ENCODE measurements around the gene SOCS6.
A peak's percentile ranks its signal among the peaks of the same experiment; 100 is the strongest.

Gene SOCS6

DNA sequence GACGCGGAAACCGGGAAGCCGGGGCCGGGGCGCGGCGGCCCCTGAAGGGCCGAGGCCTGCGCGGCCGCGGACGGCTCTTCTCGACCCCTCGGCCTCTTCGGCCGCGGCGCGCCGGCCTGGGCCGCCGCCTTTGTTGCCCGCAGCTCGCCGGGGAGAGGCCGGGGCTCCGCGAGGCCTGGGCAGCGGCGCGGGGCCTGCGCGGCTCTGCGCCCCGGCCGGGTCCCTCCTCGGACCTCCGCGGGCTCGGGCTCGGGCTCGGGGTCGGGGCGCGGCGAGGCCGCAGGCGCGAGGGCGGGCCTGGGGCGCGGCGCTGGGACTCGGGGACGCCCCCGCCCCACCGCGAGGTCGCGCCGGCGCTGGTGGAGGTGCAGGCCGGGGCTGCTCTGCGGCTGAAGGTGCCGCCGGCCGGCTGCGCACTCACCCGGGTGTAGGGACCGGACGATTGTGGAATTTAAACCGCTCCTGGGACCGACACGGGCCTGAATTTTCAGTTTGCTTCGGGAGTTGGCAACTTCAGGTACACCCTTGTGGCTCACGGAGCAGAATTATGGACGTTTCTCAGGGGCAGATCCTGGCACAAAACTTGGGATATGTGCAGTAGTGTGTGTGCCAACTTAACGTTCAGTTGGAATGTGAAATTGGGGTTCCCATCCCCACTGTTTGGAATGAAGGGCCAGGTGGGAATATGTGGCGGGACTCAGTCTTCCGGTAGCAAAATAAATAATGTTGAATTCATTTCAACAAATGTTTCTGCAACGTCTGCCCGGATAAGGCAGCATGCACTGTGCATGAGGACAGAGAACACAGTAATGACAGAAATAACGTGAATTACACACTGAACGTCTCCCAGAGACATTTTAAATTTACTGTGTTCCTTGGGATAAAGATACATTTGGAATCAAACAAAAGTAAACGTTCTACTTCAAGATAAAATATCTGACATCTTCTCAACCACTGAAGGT lies 787 bp downstream of the SOCS6 start:
- peak; percentile 50 for DNase-seq (ENCODE audit: low read depth)

DNA sequence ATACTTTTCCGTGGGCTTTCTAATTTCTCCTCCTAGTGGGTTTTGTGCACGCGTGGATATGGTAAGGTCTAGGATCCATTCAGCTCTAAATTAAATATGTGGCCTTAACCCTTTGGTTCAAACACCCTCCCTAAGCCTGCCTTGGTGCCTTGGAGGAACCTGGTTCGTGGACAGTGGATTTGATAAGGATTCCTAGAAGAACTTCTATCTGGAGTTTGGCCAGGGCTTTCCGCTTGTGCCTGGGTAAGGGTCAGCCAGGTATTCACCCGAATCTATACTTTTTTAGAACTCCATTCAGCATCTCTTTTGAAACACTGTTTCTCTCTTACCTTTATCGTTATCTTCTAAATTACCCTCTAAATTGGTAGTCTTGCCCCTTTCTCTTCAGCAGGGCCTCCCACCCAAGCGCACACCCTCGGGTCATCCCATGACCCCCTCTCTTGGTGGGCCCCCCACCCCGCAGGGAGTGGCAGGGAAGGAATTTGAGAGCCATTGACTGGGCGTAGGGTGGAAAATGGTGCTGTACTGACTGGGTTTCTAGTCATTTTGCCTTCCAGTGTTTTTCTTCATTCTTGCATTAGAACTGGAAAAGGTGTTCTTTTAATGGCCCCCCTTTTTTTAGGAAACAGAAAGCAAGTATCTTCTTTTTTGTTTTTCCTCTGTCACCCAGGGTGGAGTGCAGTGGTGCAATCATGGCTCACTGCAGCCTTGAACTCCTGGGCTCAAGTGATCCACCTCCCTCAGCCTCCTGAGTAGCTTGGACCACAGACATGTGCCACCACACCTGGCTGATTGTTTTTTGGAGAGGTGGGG lies 1.8 kb downstream of the SOCS6 start:
- no peak for DNase-seq (ENCODE audit: low read depth)

DNA sequence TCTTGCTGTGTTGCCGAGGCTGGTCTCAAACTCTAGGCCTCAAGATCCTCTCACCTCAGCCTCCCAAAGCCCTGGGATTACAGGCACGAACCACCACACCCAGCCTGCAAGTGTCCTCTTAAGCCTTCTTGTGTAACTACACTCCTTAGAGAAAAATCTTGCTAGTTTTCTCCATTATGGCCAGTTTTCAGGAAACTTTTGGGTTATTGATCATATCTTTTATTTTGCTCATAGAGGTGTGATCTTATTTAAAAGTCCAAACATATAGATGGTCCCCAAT lies 2.4 kb downstream of the SOCS6 start:
- no peak for DNase-seq (ENCODE audit: low read depth)

DNA sequence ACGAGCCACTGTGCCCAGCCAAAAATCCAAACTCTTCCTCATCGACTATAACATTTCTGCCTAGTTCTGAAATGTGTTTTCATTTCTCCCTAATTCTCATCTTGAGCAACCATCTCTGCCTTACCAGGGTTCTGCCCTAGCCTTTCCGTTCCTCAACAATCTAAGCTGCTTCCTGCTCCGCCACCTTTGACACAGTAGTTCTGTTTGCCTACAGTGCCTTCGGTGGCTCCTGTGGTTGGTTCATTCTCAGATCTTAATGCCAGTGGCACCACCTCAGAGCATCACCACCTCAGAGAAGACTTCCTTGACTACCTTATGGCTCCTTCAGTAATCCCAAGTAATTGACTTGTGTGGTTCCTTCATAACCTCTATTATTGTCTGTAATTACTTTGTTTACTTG lies 3.8 kb downstream of the SOCS6 start:
- no peak for DNase-seq (ENCODE audit: low read depth)

DNA sequence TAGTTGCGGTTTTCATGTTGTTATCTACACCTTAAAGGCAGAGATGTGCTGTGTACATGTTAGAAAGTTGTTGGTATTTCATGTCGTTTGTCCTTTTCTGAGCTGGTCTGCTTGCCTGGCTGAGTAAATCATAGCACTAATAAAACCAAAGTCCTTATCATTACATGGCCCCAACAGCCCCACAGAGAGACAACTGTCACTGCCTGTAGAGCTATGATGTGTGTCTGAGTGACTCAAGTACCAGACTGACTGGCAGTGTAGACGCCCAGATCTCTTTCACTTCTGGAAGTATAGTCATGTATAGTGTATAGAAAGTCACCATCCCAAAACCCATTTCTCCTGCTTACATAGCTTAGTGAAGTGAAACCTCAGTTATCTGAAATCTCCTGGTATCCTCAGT lies 4.3 kb downstream of the SOCS6 start:
- no peak for DNase-seq (ENCODE audit: low read depth)

DNA sequence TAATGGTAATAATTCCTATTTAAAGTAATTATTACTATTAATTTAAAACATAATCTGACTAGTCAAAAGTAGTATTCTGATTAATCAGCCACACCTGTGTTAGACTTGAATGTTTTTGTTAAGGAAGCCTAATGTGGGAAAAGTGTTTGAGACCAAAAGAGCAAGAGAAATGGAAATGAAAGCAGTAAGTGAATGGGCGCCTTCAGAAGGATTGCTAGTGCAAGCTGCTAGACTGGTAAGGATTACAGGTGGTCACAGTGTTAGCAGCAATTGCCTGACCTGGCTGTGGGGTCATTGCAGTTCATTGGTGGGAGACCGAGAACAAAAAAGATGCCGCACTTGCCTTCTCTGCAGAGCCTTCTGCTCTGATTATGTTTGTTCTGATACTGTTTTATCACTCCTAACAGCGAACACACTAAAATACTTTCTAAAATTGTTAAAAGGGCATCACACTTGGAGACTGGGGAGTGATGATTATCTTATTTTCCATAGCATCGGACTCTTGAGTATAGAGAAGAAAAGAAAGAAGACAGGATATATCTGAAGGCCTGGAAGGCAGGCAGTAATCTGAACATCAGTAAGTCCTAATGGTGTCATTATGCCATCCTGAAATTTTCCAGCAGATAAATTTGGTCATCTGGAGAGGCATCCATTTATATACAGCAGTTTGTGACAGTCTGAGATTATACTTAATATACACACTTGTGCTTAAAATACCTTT lies 5.8 kb downstream of the SOCS6 start:
- no peak for DNase-seq (ENCODE audit: low read depth)

DNA sequence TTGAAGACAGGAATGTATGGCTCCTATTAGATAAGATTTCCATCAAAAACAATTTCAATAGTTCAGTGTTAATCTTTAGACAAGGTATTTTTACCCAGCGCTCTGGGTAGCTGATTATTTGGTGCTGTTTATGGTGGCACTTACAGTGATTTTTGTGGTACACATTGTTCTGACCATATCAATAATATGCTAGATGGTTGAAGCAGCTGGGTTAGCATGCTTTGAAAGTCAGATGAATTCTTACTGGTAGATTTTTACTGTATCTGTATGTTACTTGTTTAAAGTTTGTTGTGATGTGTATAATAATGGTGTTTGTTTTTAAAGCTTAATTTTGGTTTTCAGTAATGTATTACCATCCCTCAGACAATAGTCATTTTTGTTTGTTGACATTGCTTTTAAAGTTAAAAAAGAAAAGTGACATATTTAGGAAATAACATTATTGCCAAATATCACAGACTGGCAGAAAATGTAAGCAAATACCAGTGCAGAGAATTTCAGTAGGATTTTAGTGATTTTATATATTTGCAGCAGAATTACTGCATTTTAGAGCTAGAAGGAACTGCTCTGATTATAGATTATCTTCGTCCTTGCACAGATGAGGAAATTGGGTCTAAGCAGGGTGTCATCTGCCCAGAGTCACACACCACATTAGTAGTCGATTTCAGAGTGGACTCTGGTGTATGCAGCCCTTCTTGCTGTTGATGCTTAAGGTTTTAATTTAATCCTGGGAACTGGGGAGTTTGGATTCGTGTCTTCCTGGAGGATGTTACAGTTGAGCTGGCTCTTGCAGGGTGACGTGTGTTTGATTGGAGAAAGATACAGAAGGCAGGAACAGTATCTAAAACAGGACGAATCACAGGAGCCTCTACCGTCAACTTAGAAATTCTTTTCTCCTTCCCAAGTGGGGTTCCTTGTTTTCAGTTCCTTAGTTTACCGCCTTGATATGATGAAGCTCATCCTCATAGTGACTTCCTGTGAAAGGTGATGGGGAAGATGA lies 6.6 kb downstream of the SOCS6 start:
- DNase-seq (ENCODE audit: low read depth), result no peak

DNA sequence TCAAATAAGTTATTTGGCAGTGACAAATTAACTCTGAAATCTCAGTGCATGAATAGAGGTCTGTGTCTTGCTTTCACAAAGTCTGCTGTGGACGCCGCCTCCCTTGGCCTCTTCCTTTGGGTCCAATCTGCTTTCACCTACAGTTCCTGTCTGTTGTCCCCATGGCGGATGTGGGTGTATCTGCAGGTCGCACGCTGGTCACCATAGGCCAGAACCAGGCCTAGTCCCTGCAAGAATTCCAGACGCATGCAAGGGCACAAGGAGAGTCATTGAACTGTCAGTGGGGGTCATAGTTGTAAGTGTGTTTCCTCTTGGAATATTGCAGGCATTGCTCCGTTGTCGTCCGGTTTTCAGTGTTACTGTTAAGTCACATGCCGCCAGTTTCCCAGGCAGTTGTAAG lies 7.4 kb downstream of the SOCS6 start:
- DNase-seq (ENCODE audit: low read depth), result no peak

DNA sequence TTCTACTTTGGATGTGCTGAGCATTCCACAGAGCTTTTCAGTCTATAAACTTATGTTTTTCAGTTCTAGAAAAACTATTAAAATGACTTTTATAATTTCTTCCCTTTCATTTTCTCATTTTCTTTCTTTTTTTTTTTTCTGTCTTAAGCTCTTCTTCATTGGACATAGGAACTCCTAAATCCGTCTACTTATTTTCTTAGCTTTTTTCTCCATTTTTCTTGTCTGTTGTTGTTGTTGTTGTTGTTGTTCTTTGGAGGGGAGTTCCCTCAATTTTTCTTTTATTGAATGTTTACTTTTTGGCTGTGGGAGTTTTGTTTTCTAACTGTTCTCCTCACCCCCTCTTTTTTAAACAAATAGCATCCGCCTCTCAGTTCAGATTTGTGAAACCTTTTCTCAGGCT lies 7.9 kb downstream of the SOCS6 start:
- no peak for DNase-seq (ENCODE audit: low read depth)

DNA sequence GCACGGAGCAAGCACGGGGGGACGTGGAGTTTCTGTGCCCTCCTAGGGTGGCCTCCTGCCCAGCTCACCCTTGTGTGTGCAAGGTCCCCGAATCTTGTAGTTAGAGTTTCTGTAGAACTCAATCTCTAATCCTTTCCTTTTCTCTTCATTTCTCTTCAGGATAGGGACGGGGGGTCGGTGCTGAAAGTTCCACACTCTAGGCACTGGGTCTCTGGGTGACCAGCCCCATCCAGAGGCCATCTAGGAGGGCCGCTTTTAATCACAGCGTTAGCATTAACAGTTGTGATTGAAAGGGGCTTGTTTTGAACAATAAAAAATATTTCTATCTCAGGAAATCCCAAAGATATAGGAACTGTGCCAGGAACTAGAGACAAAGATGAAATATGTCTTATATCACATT lies 10.5 kb downstream of the SOCS6 start:
- no peak for DNase-seq (ENCODE audit: low read depth)

DNA sequence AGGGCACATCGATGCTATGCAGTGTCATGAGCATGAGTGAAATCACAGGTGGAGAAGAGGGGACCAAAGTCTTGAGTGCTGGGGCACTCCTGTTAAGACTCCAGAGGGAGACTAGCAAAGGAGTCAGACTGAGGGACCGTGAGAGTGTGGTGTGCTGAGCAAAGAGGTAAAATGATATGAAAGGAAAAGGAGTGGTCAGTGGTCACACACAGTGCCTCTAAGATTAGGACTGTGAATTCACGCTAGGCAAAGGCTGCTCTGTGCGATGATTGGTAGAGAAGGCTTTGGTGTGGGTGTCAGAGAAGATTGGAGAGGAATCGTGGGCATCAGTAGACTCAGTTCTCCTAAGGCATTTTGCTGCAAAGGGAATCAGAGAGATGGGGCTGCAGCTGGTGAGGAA lies 12.8 kb downstream of the SOCS6 start:
- DNase-seq (ENCODE audit: low read depth), result no peak

DNA sequence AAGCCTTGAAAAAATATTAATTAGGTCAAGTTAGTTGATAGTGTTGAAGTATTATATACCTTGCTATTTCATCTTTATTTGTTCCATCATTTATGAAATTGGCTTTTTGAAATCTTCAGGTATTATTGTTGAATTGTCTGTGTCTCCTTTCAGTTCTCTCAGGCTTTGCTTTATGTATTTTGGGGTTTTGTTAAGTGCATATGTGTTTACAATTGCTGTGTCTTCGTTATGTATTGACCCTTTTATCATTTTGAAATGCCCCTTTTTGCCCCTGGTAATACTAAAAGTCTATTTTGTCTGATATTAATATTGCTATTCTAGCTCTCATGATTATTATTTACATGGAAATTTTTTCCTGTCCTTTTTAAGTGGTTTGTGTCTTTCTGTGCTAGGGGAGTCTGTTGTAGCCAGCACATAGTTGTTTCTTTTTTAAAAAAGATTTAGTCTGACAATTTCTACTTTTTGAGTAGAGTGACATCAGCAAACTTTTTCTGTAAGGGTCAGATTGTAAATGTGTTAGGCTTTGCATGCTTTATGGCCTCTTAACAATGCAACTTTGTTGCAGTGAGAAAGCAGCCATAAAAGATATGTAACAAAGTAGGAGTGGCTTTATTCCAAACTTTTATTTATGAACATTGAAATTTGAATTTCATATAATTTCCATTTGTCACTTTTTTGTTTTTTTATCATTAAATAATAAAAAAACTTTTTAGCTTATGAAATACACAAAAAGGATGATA lies 19.9 kb downstream of the SOCS6 start:
- no peak for DNase-seq (ENCODE audit: low read depth)

DNA sequence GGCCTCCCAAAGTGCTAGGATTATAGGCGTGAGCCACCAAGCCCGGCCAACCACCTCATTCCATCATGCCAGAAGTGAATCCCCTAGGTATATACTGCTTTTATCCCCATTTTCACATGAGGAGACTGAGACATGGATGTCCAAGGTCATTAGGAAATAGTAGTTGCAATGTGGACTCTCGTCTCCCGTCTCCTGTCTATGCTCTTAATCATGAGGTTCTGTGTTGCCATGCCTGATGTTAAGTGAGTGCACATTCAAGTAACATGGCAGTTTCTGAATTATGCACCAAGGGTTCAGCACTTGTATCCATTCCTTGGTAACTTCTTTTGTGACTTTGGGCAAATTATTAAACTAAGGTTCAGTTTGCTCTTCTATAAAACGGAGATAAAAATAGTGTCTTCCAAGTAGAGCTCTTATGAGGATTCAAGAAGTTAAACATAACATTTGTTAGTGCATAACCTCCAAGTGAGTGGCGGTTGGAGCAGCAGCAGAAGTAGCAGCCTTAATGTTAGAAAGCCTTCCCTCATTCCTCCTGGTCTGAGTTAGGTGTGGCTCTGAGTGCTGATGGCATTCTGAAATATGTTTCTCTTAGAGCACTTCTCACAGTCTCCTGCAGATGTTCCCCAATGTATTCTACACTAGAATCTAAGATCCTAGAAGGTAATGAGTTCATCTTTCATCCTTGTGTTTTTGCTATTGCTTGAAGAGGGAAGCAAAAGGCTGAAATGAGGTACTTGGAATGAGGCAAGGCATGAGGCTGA lies 21.9 kb downstream of the SOCS6 start:
- no peak for DNase-seq (ENCODE audit: low read depth)

DNA sequence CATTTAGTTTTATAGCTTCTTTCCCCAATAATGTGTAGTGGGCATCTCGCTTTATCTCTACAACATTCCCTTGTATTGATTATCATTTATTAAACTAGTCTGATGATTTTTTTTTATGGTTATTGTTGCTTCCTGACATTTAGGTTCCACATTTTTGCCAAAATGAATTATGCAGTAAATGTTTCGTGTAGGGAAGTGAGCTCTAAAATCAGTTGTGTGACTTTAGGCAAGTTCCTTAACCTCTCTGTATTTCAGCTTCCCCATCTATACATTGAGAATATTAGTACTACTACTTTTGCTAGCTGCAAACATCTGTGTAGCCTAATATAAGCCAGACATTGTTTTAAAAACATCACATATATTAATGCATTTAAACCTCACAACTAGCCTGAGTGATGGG lies 22.9 kb downstream of the SOCS6 start:
- DNase-seq (ENCODE audit: low read depth), result no peak

DNA sequence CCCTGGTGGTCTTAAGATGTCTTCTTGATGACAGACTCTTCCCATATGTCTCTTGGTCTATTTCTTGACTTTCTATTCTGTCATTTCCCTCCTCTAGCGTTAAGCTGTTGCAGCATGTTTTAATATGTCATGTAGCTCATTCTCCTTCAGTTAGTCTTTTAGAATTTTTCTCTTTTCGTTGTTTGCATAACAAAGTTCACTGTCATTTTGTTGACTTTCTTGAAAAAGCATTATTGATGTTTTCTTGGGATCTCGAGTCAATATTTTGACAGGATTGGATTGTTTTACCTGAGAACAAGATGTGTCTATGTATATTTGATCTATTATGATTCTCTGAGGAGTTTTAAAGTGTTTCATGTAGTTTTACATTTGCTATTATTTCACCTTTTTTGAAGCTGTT lies 24.8 kb downstream of the SOCS6 start:
- no peak for DNase-seq (ENCODE audit: low read depth)

DNA sequence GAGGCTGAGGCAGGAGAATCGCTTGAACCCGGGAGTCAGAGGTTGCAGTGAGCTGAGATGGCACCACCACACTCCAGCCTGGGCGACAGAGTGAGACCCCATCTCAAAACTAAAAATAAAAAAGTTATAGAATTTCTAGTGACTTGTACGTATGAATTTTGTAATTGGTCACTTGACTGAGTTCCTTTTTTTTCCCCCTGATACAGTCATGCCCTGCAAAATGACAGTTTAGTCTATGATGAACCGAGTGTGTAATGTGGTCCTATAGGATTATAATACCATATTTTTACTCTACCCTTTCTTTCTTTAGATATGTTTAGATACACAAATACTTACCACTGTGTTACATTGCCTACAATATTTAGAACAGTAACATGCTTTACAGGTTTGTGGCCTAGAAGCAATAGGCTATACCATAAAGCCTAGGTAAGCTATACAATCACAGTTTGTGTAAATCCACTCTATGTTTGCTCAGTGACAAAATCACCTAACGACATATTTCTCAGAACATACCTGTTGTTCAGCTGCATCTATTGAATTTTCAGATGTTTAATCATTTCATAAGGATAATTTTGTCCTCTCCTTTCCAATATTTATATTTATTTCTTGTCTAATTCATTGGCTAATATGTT lies 25.4 kb downstream of the SOCS6 start:
- DNase-seq (ENCODE audit: low read depth), result no peak

DNA sequence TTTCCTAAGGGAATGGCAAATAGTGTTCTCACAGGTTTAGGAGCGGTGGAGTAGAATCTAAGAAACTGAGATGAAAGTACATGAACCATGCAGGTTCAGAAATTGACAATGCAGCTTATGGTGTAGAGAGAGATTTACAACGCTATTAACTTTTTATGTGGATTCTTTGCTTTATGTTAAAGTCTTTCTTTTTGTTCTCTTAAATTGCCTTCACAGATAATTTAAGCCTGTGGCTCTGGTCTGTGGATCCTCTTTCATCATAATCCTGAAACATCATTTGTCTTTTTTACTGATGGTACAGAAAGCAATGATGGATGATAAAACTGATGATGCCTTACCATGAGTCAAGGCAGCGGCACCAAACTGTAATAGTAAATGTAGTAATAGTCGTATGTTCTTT lies 30.3 kb downstream of the SOCS6 start:
- no peak for DNase-seq (ENCODE audit: low read depth)

DNA sequence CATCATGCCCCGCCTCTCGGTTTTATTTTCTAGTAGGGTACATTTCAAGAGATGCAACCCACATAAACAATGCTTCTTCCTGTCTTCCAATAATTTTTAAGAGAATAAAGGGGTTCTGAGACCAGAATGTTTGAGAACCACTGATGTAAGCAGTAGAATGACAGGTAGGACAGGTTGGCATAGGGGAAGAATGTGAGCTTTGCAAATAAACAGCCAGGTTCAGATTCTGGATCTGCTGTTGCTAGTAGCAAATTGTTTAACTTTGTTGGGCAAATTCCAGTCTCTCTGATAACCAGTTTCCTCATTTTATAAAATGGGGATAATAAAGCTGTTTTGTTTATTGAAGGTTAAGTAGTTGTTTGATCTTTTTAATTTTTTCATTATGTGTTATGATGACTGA lies 32.8 kb downstream of the SOCS6 start:
- no peak for DNase-seq (ENCODE audit: low read depth)

DNA sequence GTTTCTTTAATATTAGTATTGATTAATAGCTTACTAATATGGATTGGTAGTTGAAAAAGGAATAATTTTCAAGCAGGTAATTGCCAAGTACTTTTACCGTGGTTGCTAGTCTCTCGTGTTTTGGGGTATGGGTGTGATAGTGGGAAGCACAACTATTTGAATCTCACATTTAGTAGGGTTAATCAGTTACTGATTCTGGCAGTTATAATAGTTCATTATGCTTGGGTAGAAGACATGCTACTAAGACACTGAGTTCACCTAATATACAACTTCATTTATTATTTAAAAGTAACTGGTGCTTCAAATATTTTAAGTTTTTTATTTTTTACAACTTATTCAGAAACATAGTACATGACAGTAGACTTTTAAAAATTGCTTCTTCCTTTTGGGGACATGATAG lies 33.5 kb downstream of the SOCS6 start:
- no peak for DNase-seq (ENCODE audit: low read depth)

DNA sequence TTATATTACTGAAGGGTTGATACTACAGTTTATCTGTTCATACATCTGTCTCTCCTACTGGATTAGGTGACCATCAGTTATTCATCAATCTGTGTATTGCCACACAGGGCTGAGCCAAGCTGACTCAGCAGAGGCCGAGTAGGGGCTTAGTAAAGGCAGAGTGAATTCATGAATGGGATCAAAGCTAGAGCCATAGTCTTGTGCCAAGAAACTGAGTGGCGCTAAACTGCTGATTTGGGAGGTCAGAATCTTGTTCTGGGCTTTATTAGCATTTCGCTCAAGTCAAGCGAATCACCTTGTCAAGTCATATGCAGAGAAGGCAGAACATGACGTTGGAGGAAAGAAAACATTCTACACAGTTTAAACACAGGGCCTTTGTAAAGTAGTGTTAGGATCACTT lies 34.1 kb downstream of the SOCS6 start:
- peak; percentile 81 for DNase-seq (ENCODE audit: low read depth)
